Measurements from ENCODE around the gene GPC6.

GRCh38 chr13:94263038-94263437, 1036.4 kb downstream of the GPC6 start:
- TF ChIP-seq TAF1 (IDR thresholded peaks at IDR 0.05; ENCODE audit: borderline replicate concordance, low read depth, low read length) (no peak), POLR2AphosphoS5 (IDR thresholded peaks at IDR 0.05; ENCODE audit: low read depth, low read length) (no peak), POLR2A (IDR thresholded peaks at IDR 0.05; ENCODE audit: low read depth, low read length) (no peak)
